K562 (cell line): ENCODE results near the gene DGKZ. TPM values are rescaled to one million over a fixed set of nuclear protein-coding genes. Genes with fewer than 3 reads are reported as not detected.
A peak's percentile ranks its signal among the peaks of the same experiment; 100 is the strongest.

ENCODE experiments used
- ATAC-seq: fragments of 200-7000 bp; cut with Tn5 transposase; 3 replicates; pipeline ENCODE4 v1.9.1; 2020; ENCODE audit warnings: moderate library complexity
- BruUV-seq: library from RNA; stranded (reverse); fragments of 400-500 nt; replicated peaks from 2 replicates; lab custom pipeline; 2021; lab: Mats Ljungman, UMichigan
- CTCF ChIA-PET: fragments of 300-600 bp; formaldehyde crosslinking; extraction: SDS; loops from one replicate; lab custom pipeline; 2021; ENCODE audit warnings: low intra/inter-chr PET ratio; lab: Yijun Ruan, JAX
- POLR2A ChIA-PET: fragments of 300-600, 350-650 bp; sonication (Branson Sonifier 250); formaldehyde crosslinking; extraction: SDS; loops from one replicate; lab custom pipeline; 2021; ENCODE audit warnings: antibody characterized with exemption, inconsistent platforms; lab: Yijun Ruan, JAX
- DNase-seq, 4 experiments: peaks; one replicate each; pipeline versions ENCODE4 v3.0.0 to v3.0.0-alpha.2; 2011 to 2018; ENCODE audit warnings: low spot score in 3 of 4, mixed read lengths in 3 of 4; ENCODE audit errors: extremely low read depth in 1 of 4
- FAIRE-seq: peaks from 2 replicates; lab custom pipeline; 2011; peaks lifted over from hg19 to GRCh38; lab: Jason Lieb, UNC
- H2AFZ ChIP-seq: 2 replicates; pipeline ENCODE4 v1.6.0; 2011; ENCODE audit warnings: low read depth, low read length, control low read depth, inconsistent platforms
- H3K27ac ChIP-seq: fragments of 200-600 bp; 3 replicates; pipeline ENCODE4 v1.8.0; 2011; ENCODE audit warnings: low read depth, mild to moderate bottlenecking, control low read depth, inconsistent platforms, low read length, moderate library complexity, mixed read lengths; ENCODE audit errors: extremely low read depth
- H3K27me3 ChIP-seq, 2 experiments: fragments of 300-600 bp in 1 of 2; 2 replicates in 1 of 2; 3 replicates in 1 of 2; pipeline versions ENCODE4 v1.6.0 to v1.8.0; 2011; ENCODE audit warnings: inconsistent platforms in 2 of 2, low read length in 2 of 2, mild to moderate bottlenecking in 1 of 2, mixed read lengths in 1 of 2, moderate library complexity in 1 of 2; ENCODE audit not compliant: control insufficient read depth in 2 of 2, insufficient read depth in 2 of 2
- H3K36me3 ChIP-seq: fragments of 300-600 bp; 3 replicates; pipeline ENCODE4 v1.8.0; 2011; ENCODE audit warnings: mild to moderate bottlenecking, low read length, inconsistent platforms; ENCODE audit not compliant: control insufficient read depth, insufficient read depth
- H3K4me1 ChIP-seq, 2 experiments: fragments of 200-600 bp in 1 of 2; replicated peaks in 1 of 2; 2 replicates in 1 of 2; 3 replicates in 1 of 2; pipeline versions ENCODE4 v1.5.1 to v1.8.0; 2011; ENCODE audit warnings: inconsistent platforms in 2 of 2, low read length in 2 of 2, mild to moderate bottlenecking in 1 of 2, mixed read lengths in 1 of 2, moderate library complexity in 1 of 2; ENCODE audit not compliant: control insufficient read depth in 2 of 2, insufficient read depth in 2 of 2
- H3K4me2 ChIP-seq: 2 replicates; pipeline ENCODE4 v1.6.1; 2011; ENCODE audit warnings: low read length, control low read depth, inconsistent platforms, mixed read lengths; ENCODE audit not compliant: insufficient read depth
- H3K4me3 ChIP-seq: fragments of 200-600 bp; sonication (generic), shearing (Covaris generic); 2 replicates; pipeline ENCODE4 v1.5.1; 2016; ENCODE audit warnings: control low read depth, inconsistent platforms
- H3K79me2 ChIP-seq: fragments of 200-600 bp; 3 replicates; pipeline ENCODE4 v1.8.0; 2011; ENCODE audit warnings: low read length, inconsistent platforms; ENCODE audit not compliant: control insufficient read depth, insufficient read depth
- H3K9ac ChIP-seq, 2 experiments: 2 replicates each; pipeline versions ENCODE4 v1.6.0 to v1.6.1; 2011; ENCODE audit warnings: low read depth in 2 of 2, low read length in 2 of 2, control low read depth in 1 of 2, inconsistent platforms in 1 of 2, mild to moderate bottlenecking in 1 of 2, mixed read lengths in 1 of 2; ENCODE audit not compliant: insufficient read depth in 1 of 2
- H3K9me1 ChIP-seq: one replicate; pipeline ENCODE4 v1.6.0; 2011; ENCODE audit warnings: inconsistent platforms, mild to moderate bottlenecking, low read length, moderate library complexity; ENCODE audit not compliant: control insufficient read depth, insufficient read depth
- H3K9me3 ChIP-seq: replicated peaks from 2 replicates; pipeline ENCODE4 v1.5.1; 2011; ENCODE audit warnings: low read depth, low read length, inconsistent platforms; ENCODE audit not compliant: control insufficient read depth, insufficient read depth
- H4K20me1 ChIP-seq: replicated peaks from 2 replicates; pipeline ENCODE4 v1.6.1; 2011; ENCODE audit warnings: low read length, inconsistent platforms, mixed read lengths; ENCODE audit not compliant: control insufficient read depth, insufficient read depth
- BRCA1 ChIP-seq, 2 experiments: fragments of 450-650 bp in 1 of 2; sonication (generic) in 1 of 2; formaldehyde crosslinking in 1 of 2; IDR thresholded peaks; 2 replicates each; pipeline versions ENCODE4 v1.5.0 to v1.6.1; 2017 to 2020; ENCODE audit warnings: mild to moderate bottlenecking in 1 of 2, missing genetic modification reagents in 1 of 2
- CHCHD3 ChIP-seq: fragments of 250-450 bp; sonication (Bioruptor Pico); IDR thresholded peaks from 2 replicates; pipeline ENCODE4 v2.1.2; 2022; ENCODE audit warnings: mild to moderate bottlenecking
- DPF2 ChIP-seq: fragments of 450-650 bp; IDR thresholded peaks from 2 replicates; pipeline ENCODE4 v1.6.1; 2016
- EP300 ChIP-seq: IDR thresholded peaks from 2 replicates; pipeline ENCODE4 v1.6.1; 2012; ENCODE audit warnings: low read length, improper control_type of control experiment
- MCM5 ChIP-seq: fragments of 450-650 bp; IDR thresholded peaks from 2 replicates; pipeline ENCODE4 v1.6.1; 2016; ENCODE audit warnings: low read depth
- MEF2A ChIP-seq: IDR thresholded peaks from 2 replicates; pipeline ENCODE4 v1.6.1; 2011; ENCODE audit warnings: low read depth, mild to moderate bottlenecking, low read length, moderate library complexity; ENCODE audit not compliant: control insufficient read depth
- SAFB2 ChIP-seq: fragments of 200-400 bp; formaldehyde crosslinking; IDR thresholded peaks from 2 replicates; pipeline ENCODE4 v1.6.1; 2018; ENCODE audit warnings: borderline replicate concordance, low read length, low read depth, moderate library complexity; ENCODE audit not compliant: severe bottlenecking
- SOX6 ChIP-seq: fragments of 450-650 bp; IDR thresholded peaks from 2 replicates; pipeline ENCODE4 v1.6.1; 2014; ENCODE audit warnings: mild to moderate bottlenecking
- TAF9B ChIP-seq: fragments of 450-650 bp; IDR thresholded peaks from 2 replicates; pipeline ENCODE4 v1.6.1; 2018; ENCODE audit warnings: mild to moderate bottlenecking; ENCODE audit not compliant: partially characterized antibody
- ZC3H8 ChIP-seq: fragments of 450-650 bp; IDR thresholded peaks from 2 replicates; pipeline ENCODE4 v1.6.1; 2017
- ZKSCAN1 ChIP-seq: fragments of 150-350 bp; IDR thresholded peaks from 2 replicates; pipeline ENCODE4 v1.6.1; 2016; ENCODE audit warnings: low read depth, low read length
- ZNF57 ChIP-seq: fragments of 450-650 bp; formaldehyde crosslinking; IDR thresholded peaks from 2 replicates; pipeline ENCODE4 v1.4.0; 2020; ENCODE audit warnings: mild to moderate bottlenecking, moderate library complexity
- ZNF583 ChIP-seq: fragments of 250-450 bp; sonication (Bioruptor Pico); IDR thresholded peaks from 2 replicates; pipeline ENCODE4 v1.4.0; 2020
- ZSCAN32 ChIP-seq: fragments of 450-650 bp; formaldehyde crosslinking; IDR thresholded peaks from 2 replicates; pipeline ENCODE4 v1.4.0; 2020; ENCODE audit warnings: mild to moderate bottlenecking, moderate library complexity
- WGBS: fragments of 100-300 bp; shearing (Covaris generic); methylation state at CpG from one replicate; pipeline ENCODE4 v1.1.6; 2016; ENCODE audit warnings: low coverage, mixed read lengths; ENCODE audit not compliant: insufficient coverage; ENCODE audit errors: missing lambda C conversion rate; 5-methylcytosine and 5-hydroxymethylcytosine counted together
- in situ Hi-C: fragments of 300-500 bp; cut with MboI; formaldehyde crosslinking; loops from 4 replicates; pipeline ENCODE4 v1.15.0; 2018; ENCODE audit warnings: inconsistent platforms, mixed read lengths
- intact Hi-C: fragments of 100-400 bp; cut with micrococcal nuclease; formaldehyde crosslinking; loops from 2 replicates; pipeline ENCODE4 v1.14.2; 2022
- polyA plus RNA-seq, 8 experiments: library from polyadenylated mRNA; depleted of rRNA in 4 of 8; stranded (reverse) in 5 of 8; unstranded in 3 of 8; fragments of >200 nt; fragmentation: Nextera tagmentation in 2 of 8; fragmentation: Illumina TruSeq in 1 of 8; extraction: Ambion mirVana in 2 of 8; extraction: Trizol in 1 of 8; gene quantifications; 2 replicates each; pipeline versions ENCODE4 v1.2.1 to v1.2.3, GENCODE V29; 2011 to 2014; ENCODE audit warnings: inconsistent platforms in 1 of 8, missing spikeins in 1 of 8
- total RNA-seq, 7 experiments: library from RNA; depleted of rRNA in 6 of 7; stranded (reverse); fragments of >200 nt in 6 of 7; fragmentation: Illumina TruSeq in 2 of 7; extraction: Trizol in 2 of 7; gene quantifications; 2 replicates each; pipeline versions ENCODE4 v1.2.1 to v1.2.3, GENCODE V29; 2011 to 2021; ENCODE audit warnings: low replicate concordance in 1 of 7
- TF ChIP-seq, protein P1 (sequence below): fragments of 450-650 bp; formaldehyde crosslinking; IDR thresholded peaks from 2 replicates; pipeline ENCODE4 v1.4.0; 2020; ENCODE audit warnings: mild to moderate bottlenecking
- TF ChIP-seq, protein P2 (sequence below): sonication (generic); formaldehyde crosslinking; IDR thresholded peaks from 2 replicates; pipeline ENCODE4 v1.5.0; 2020; ENCODE audit warnings: missing genetic modification reagents
- TF ChIP-seq, protein P3 (sequence below): sonication (generic); formaldehyde crosslinking; IDR thresholded peaks from 2 replicates; pipeline ENCODE4 v1.8.0; 2022; ENCODE audit warnings: mild to moderate bottlenecking, missing genetic modification reagents
- TF ChIP-seq, protein P4 (sequence below): fragments of 450-650 bp; formaldehyde crosslinking; IDR thresholded peaks from 2 replicates; pipeline ENCODE4 v1.4.0; 2020; ENCODE audit warnings: mild to moderate bottlenecking, mixed read lengths

The DGKZ gene
- total and polyA plus RNA-seq, 9 of the 15 experiments (the other 6 are each of a cell fraction or from before 2014, with no cell fraction given) = 0.51 to 100 (median 44.2) TPM

DNA sequence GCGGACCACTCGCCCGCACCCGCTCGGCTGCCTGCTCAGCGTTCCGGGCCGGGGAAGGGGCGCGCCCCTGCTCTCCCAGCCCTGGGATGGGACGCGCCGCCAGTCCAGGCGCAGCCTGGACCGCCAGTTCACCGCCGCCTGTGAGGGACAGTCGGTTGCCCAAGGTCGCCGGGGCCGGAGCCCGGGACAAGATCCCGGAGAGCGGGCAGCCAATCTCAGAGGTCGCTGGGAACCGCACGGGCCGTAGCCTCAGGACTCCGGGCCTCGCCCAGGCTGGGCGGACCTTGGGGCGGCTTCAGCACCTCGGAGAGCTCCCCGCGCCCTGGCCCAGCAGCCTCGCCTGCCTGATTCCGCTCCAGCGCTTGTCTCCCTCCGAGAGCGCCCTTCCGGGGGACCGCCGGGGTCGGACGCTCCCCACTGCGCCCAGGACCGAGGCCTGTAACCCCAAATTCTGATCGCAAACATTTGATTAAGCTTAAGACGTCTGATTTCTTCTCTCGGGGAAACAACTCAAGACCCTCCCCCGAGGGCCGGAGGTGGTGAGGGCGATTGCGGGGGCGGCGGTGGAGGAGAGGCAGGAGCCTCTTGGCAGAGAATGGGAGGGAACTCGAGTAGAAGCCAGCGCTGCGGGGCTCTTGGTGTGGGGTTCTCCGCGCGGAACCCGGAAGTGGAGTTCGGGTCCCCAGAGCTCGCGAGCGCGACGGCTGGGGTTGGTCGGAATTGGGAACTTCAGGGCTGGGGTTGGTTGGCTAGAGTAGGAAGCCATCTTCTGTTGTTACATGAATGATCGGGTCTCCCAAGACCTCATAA is 45.4 kb downstream of the DGKZ start:
- WGBS = 1% methylated on average over 56 of the region's 71 CpGs
- Histone ChIP-seq H3K9me3 (no peaks in the 10 kb centered on the region), H4K20me1 (peaks cover 16% of the 10 kb centered on the region), H3K9ac (peak overlapping the region in 1 of 2 experiments; percentile 87; a peak in 2 of 4 replicates), H3K4me1 (peaks cover 19 to 56% of the 10 kb centered on the region in 2 experiments), H2AFZ (peak overlapping the region; percentile 82), H3K4me3 (peak overlapping the region; percentile 81), H3K79me2 (no peaks in the 10 kb centered on the region), H3K9me1 (no peaks in the 10 kb centered on the region), H3K4me2 (peak overlapping the region; percentile 70), H3K27ac (no peak overlapping the region), H3K36me3 (peaks cover 11% of the 10 kb centered on the region; the same call in 1 of the 3 replicates), H3K27me3 (peaks cover 0 to 11% of the 10 kb centered on the region in 2 experiments; a peak in 1 of 5 replicates)
- no TSS peak for BruUV-seq
- CTCF ChIA-PET = interaction anchor here (0.6 to 0.7 kb wide), 2 partner anchors 24 to 621 kb away, joined by 3 read pairs; no protein-coding TSS in a partner anchor
- POLR2A ChIA-PET = interaction anchor here (0.5 to 2.0 kb wide), 17 partner anchors 9 to 865 kb away, joined by 3 to 13 read pairs (median 3); partner anchors contain the start of genes MDK and NR1H3
- DNase-seq (peak; percentile 88 to 94 (median 90)), FAIRE-seq (peak; percentile 77), ATAC-seq (peak; percentile 89)
- intact Hi-C loops = no loop called here
- in situ Hi-C loops = no loop called here
- TF ChIP-seq TAF9B (no peak), CHCHD3 (CRISPR knock-in tag) (no peak), BRCA1 (IDR thresholded peaks at IDR 0.05) (no peak), BRCA1 (CRISPR knock-in tag; IDR thresholded peaks at IDR 0.05) (no peak), ZKSCAN1 (no peak), MCM5 (no peak), ZNF583 (CRISPR knock-in tag) (no peak), SOX6 (no peak), SAFB2 (no peak), ZC3H8 (no peak), EP300 (no peak), MEF2A (no peak), ZNF57 (CRISPR knock-in tag) (no peak), ZSCAN32 (no peak), DPF2 (no peak)
- TF ChIP-seq, protein P1, sequence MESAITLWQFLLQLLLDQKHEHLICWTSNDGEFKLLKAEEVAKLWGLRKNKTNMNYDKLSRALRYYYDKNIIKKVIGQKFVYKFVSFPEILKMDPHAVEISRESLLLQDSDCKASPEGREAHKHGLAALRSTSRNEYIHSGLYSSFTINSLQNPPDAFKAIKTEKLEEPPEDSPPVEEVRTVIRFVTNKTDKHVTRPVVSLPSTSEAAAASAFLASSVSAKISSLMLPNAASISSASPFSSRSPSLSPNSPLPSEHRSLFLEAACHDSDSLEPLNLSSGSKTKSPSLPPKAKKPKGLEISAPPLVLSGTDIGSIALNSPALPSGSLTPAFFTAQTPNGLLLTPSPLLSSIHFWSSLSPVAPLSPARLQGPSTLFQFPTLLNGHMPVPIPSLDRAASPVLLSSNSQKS (CRISPR knock-in tag) = no peak
- TF ChIP-seq, protein P2, sequence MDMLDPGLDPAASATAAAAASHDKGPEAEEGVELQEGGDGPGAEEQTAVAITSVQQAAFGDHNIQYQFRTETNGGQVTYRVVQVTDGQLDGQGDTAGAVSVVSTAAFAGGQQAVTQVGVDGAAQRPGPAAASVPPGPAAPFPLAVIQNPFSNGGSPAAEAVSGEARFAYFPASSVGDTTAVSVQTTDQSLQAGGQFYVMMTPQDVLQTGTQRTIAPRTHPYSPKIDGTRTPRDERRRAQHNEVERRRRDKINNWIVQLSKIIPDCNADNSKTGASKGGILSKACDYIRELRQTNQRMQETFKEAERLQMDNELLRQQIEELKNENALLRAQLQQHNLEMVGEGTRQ = 0 out of 2 replicates have a peak, but pooled peaks have one; percentile 24
- TF ChIP-seq, protein P3, sequence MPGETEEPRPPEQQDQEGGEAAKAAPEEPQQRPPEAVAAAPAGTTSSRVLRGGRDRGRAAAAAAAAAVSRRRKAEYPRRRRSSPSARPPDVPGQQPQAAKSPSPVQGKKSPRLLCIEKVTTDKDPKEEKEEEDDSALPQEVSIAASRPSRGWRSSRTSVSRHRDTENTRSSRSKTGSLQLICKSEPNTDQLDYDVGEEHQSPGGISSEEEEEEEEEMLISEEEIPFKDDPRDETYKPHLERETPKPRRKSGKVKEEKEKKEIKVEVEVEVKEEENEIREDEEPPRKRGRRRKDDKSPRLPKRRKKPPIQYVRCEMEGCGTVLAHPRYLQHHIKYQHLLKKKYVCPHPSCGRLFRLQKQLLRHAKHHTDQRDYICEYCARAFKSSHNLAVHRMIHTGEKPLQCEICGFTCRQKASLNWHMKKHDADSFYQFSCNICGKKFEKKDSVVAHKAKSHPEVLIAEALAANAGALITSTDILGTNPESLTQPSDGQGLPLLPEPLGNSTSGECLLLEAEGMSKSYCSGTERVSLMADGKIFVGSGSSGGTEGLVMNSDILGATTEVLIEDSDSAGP = no peak
- TF ChIP-seq, protein P4, sequence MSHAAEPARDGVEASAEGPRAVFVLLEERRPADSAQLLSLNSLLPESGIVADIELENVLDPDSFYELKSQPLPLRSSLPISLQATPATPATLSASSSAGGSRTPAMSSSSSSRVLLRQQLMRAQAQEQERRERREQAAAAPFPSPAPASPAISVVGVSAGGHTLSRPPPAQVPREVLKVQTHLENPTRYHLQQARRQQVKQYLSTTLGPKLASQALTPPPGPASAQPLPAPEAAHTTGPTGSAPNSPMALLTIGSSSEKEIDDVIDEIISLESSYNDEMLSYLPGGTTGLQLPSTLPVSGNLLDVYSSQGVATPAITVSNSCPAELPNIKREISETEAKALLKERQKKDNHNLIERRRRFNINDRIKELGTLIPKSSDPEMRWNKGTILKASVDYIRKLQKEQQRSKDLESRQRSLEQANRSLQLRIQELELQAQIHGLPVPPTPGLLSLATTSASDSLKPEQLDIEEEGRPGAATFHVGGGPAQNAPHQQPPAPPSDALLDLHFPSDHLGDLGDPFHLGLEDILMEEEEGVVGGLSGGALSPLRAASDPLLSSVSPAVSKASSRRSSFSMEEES = no peak
